ENCODE measurements around the gene C10orf143.

Gene C10orf143

DNA sequence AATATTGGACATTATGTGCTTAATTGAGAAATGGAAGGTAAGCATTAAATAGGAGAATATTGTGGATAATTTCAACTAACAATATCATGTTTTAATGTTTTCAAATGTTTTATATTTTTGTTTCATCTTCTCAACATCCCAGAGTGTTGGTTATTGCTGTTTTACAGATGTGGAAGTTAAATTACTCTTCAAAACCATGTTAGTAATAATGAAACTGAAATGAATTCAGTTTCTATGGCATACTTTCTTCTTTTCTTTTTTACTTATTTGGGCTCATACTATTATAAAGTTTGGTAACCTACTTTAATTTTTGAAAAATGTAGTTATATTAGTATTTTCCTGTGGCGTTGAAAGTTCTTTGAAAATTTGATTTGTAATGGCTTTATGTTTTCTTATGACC lies 29.8 kb upstream of the C10orf143 start:
- no peak overlapping the region for H3K4me3 ChIP-seq (ENCODE audit: low read depth, low read length)
- H3K27ac ChIP-seq (ENCODE audit: extremely low read depth, low read depth, low read length): no peak overlapping the region
- no peaks in the 10 kb centered on the region for H3K9me3 ChIP-seq (ENCODE audit: control insufficient read depth, insufficient read depth, low read depth, low read length)
- H3K4me1 ChIP-seq (ENCODE audit: control insufficient read depth, insufficient read depth, low read length): peaks cover 23% of the 10 kb centered on the region
- peak; percentile 28; the same call in 1 of the 2 replicates for TF ChIP-seq ZNF266 (tag by site-specific recombination; IDR thresholded peaks at IDR 0.05; ENCODE audit: low read depth)
- TF ChIP-seq, protein P1, sequence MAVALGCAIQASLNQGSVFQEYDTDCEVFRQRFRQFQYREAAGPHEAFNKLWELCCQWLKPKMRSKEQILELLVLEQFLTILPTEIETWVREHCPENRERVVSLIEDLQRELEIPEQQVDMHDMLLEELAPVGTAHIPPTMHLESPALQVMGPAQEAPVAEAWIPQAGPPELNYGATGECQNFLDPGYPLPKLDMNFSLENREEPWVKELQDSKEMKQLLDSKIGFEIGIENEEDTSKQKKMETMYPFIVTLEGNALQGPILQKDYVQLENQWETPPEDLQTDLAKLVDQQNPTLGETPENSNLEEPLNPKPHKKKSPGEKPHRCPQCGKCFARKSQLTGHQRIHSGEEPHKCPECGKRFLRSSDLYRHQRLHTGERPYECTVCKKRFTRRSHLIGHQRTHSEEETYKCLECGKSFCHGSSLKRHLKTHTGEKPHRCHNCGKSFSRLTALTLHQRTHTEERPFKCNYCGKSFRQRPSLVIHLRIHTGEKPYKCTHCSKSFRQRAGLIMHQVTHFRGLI (tag by site-specific recombination; IDR thresholded peaks at IDR 0.05): no peak
- ChIA-PET CTCF (interaction anchor here (1.0 kb wide), 1 partner anchor 29 kb away, joined by 3 read pairs; the partner anchor contains the start of gene C10orf143), POLR2A (interaction anchor here (4.9 kb wide), 1 partner anchor 30 kb away, joined by 127 read pairs; the partner anchor contains the start of gene C10orf143)
- H3K36me3 ChIP-seq (ENCODE audit: control insufficient read depth in 2 of 2, insufficient read depth in 1 of 2, low read length in 2 of 2): peaks cover 6 to 24% of the 10 kb centered on the region in 2 experiments; a peak in 2 of 3 replicates

- Histone ChIP-seq H3K9me3 (ENCODE audit: control insufficient read depth, insufficient read depth, low read depth, low read length) (no peaks in the 10 kb centered on the region), H3K4me3 (ENCODE audit: low read depth, low read length) (peak overlapping the region; percentile 1; the same call in 1 of the 2 replicates), H3K27ac (ENCODE audit: extremely low read depth, low read depth, low read length) (peak overlapping the region; percentile 56; the same call in 1 of the 2 replicates), H3K4me1 (ENCODE audit: control insufficient read depth, insufficient read depth, low read length) (peaks cover 23% of the 10 kb centered on the region), H3K36me3 (ENCODE audit: control insufficient read depth in 2 of 2, insufficient read depth in 1 of 2, low read length in 2 of 2) (peaks cover under 1 to 17% of the 10 kb centered on the region in 2 experiments; a peak in 2 of 3 replicates)
- ChIA-PET CTCF (interaction anchor here (0.6 to 2.5 kb wide), 4 partner anchors 8 to 1123 kb away, joined by 6 read pairs; partner anchors contain the start of gene C10orf143), POLR2A (interaction anchor here (0.7 to 4.9 kb wide), 2 partner anchors 17 to 28 kb away, joined by 8 to 127 read pairs; partner anchors contain the start of gene C10orf143)
- TF ChIP-seq ZNF157 (tag by site-specific recombination; IDR thresholded peaks at IDR 0.05) (no peak), GLIS1 (tag by site-specific recombination; IDR thresholded peaks at IDR 0.05) (0 out of 2 replicates have a peak, but pooled peaks have one; percentile 21), FEZF1 (tag by site-specific recombination; IDR thresholded peaks at IDR 0.05) (0 out of 2 replicates have a peak, but pooled peaks have one; percentile 22), ZNF10 (tag by site-specific recombination; IDR thresholded peaks at IDR 0.05) (peak; percentile 36), ZNF623 (tag by site-specific recombination; IDR thresholded peaks at IDR 0.05) (no peak), ZNF660 (tag by site-specific recombination; IDR thresholded peaks at IDR 0.05) (0 out of 2 replicates have a peak, but pooled peaks have one; percentile 37), ZNF169 (tag by site-specific recombination; IDR thresholded peaks at IDR 0.05) (no peak), ZNF843 (tag by site-specific recombination; IDR thresholded peaks at IDR 0.05) (0 out of 2 replicates have a peak, but pooled peaks have one; percentile 14), ZNF394 (tag by site-specific recombination; IDR thresholded peaks at IDR 0.05; ENCODE audit: borderline replicate concordance) (no peak), KLF8 (tag by site-specific recombination; IDR thresholded peaks at IDR 0.05) (peak; percentile 67), KLF16 (tag by site-specific recombination; IDR thresholded peaks at IDR 0.05) (no peak), ZNF19 (tag by site-specific recombination; IDR thresholded peaks at IDR 0.05; ENCODE audit: low read depth) (no peak), ZBTB8A (tag by site-specific recombination; IDR thresholded peaks at IDR 0.05) (no peak), ZNF324 (tag by site-specific recombination; IDR thresholded peaks at IDR 0.05) (no peak; the same call in 1 of the 2 replicates), TCF7L2 (IDR thresholded peaks at IDR 0.05; ENCODE audit: borderline replicate concordance, low read depth, low read length) (no peak), ZNF768 (tag by site-specific recombination; IDR thresholded peaks at IDR 0.05) (no peak), ZNF133 (tag by site-specific recombination; IDR thresholded peaks at IDR 0.05) (no peak), KLF10 (tag by site-specific recombination; IDR thresholded peaks at IDR 0.05) (0 out of 2 replicates have a peak, but pooled peaks have one; percentile 38), YY1 (tag by site-specific recombination; IDR thresholded peaks at IDR 0.05) (no peak), ELK4 (IDR thresholded peaks at IDR 0.05; ENCODE audit: borderline replicate concordance, low read depth, low read length) (no peak), ZSCAN16 (tag by site-specific recombination; IDR thresholded peaks at IDR 0.05) (no peak), ZXDB (tag by site-specific recombination; IDR thresholded peaks at IDR 0.05) (peak; percentile 67), ZNF629 (tag by site-specific recombination; IDR thresholded peaks at IDR 0.05) (peak; percentile 67), ZNF529 (tag by site-specific recombination; IDR thresholded peaks at IDR 0.05; ENCODE audit: insufficient replicate concordance) (no peak), ZNF112 (tag by site-specific recombination; IDR thresholded peaks at IDR 0.05) (no peak), ZNF792 (tag by site-specific recombination; IDR thresholded peaks at IDR 0.05) (no peak)
- TF ChIP-seq, protein P2, sequence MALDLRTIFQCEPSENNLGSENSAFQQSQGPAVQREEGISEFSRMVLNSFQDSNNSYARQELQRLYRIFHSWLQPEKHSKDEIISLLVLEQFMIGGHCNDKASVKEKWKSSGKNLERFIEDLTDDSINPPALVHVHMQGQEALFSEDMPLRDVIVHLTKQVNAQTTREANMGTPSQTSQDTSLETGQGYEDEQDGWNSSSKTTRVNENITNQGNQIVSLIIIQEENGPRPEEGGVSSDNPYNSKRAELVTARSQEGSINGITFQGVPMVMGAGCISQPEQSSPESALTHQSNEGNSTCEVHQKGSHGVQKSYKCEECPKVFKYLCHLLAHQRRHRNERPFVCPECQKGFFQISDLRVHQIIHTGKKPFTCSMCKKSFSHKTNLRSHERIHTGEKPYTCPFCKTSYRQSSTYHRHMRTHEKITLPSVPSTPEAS (tag by site-specific recombination; IDR thresholded peaks at IDR 0.05): no peak
- TF ChIP-seq, protein P1 (tag by site-specific recombination; IDR thresholded peaks at IDR 0.05): no peak
Observed at GRCh38 chr10:130138479-130138866, 27.8 kb upstream of the C10orf143 start.

Data from HEK293 (cell line).